ENCODE results near the gene GRB10. TPM values are rescaled to one million over a fixed set of nuclear protein-coding genes. Genes with fewer than 3 reads are reported as not detected.

GRB10 gene
- total RNA-seq, 1 donor from 2014 or later: 91.1 TPM

GRCh38 chr7:50674299-50674698 is 108.4 kb downstream of the GRB10 start:
- DNase-seq (ENCODE audit: low read depth, low spot score): no peak

GRCh38 chr7:50673096-50673495 is 109.6 kb downstream of the GRB10 start:
- DNase-seq (ENCODE audit: low read depth, low spot score): no peak

GRCh38 chr7:50672045-50672444 is 110.7 kb downstream of the GRB10 start:
- no peak for DNase-seq (ENCODE audit: low read depth, low spot score)

DNA sequence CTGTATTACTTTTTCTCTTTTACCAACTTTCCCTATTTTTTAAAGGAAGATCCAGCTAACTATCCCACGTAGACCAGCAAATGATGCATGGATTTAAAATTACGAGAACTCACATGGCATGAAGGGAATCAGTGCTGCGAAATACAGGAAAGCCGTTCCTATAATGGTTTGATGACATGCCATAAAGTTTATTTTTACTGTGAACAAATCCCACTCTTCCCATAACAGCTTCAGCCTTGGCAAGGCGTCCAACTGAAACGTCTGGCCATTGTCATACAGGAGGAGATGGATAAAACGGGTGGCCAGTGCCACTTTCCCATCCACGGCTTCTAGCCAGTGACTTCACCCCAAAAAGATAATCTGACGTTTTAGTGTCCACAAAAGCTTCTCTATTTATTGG is 111.3 kb downstream of the GRB10 start:
- DNase-seq (ENCODE audit: low read depth, low spot score): no peak

DNA sequence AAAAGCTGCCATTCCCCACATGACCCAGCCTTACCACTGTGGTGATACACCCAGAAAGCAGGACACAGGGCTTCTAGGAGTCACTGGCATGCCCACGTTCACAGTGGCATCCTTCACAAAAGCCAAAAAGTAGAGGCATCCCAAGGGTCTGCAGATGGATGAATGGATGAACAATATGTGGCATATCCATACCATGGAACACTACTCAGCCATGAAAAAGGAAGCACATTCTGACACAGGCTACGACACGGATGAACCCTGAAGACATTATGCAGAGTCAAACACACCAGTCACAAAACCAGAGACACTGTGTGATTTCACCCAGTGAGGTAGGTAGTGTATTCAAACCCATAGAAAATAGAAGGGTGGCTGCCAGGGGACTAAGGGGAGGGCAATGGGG is 112.8 kb downstream of the GRB10 start:
- DNase-seq (ENCODE audit: low read depth, low spot score): no peak

GRCh38 chr7:50667789-50668226 is 114.9 kb downstream of the GRB10 start:
- no peak for DNase-seq (ENCODE audit: low read depth, low spot score)

- no peak for DNase-seq (ENCODE audit: low read depth, low spot score)
Measured at GRCh38 chr7:50667338-50667737, 115.4 kb downstream of the GRB10 start.

DNA sequence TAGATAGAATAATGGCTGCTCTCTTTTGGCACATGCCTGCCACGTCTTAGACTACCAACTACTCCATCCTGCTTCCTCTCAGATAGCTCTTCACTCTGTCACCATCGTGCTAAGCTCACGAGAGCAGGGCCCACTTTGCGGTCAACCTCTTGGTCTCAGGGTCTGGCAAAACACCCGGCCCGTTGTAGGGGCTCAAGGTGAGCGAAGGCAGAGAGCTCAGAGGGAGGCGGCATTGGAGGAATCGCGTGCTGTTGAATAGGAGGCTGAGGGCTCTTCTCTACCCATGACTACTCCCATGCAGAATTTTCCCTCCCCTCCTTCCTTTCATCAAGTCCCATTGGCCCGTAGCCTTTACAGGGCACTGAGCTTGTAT is 116.6 kb downstream of the GRB10 start:
- DNase-seq (ENCODE audit: low read depth, low spot score): no peak

GRCh38 chr7:50665403-50666123 is 117.1 kb downstream of the GRB10 start:
- DNase-seq (ENCODE audit: low read depth, low spot score): no peak

- no peak for DNase-seq (ENCODE audit: low read depth, low spot score)
Measured at GRCh38 chr7:50664937-50665336, 117.8 kb downstream of the GRB10 start.

DNA sequence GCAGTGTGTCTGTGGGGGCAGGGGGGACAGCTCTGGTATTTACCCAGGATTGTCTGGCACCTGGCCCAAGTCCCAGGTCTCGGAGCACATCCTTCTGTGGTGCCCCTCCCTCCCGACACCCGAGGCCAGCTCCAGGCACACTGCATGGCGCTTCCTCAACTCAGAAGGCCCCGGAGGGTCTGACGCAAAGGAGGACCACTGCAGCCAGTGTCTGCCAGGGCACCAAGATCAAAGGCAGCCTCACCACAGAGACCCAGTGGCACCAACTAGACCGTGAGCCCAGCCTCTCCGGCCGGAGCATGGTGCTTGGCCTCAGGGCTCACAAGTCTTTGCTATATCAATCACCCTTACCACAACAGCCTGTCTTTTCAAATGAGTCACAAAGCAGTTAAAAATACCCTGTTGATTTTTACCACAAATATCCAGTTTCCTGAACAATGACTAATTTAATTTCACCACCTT is 118.2 kb downstream of the GRB10 start:
- DNase-seq (ENCODE audit: low read depth, low spot score): no peak

- DNase-seq (ENCODE audit: low read depth, low spot score): no peak
Measured at GRCh38 chr7:50663396-50664102, 119.1 kb downstream of the GRB10 start.

DNA sequence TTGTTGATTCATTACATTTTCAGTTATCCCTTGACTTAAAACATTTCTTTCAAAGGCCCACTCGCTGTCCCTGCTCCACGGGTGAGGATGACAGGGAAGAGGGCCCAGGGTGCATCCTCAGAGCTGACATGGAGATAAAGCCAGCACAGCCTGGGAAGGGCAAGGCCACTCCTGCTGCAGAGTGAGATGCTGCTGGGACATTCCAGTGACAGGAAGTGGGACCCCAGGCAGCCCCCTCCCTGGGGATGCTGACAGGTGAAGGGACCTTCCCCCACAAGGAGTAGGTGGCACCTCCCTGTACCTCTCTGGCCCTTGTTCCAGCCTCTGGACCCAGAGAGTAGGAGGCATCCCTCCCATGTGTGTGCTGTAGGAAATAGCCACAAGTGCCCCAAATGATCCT is 119.7 kb downstream of the GRB10 start:
- no peak for DNase-seq (ENCODE audit: low read depth, low spot score)

DNA sequence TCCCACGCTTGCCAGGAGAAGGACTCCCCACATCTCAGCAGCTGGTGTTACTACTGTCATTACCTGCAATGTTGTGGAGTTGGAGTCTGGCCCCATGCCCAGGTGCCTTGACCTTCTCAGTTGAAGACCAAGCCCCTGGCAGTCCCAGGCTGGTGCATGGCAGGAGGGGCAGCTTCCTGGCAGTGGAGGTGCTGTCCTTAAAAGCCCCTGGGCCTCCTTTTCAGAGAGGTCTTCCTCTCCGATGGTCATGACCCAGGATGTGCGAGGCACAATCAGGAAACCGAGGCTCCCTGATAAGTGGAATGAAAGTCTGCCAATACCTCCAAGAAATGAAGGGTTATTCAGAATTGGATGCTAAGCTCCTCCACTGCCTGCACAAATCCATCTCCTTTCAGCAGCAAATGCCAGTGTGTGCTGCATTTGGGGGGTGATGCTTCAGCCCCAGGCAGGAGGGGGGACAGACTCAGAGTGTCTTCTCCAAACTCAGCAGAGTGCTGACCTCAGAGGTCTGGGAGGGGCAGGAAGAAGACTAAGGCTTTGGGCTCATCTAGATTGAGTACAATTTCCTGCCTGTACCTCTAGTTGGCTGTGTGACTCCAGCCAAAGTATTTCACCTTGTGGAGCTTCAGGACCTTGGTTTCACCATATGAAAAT is 120.5 kb downstream of the GRB10 start:
- no peak for DNase-seq (ENCODE audit: low read depth, low spot score)

DNA sequence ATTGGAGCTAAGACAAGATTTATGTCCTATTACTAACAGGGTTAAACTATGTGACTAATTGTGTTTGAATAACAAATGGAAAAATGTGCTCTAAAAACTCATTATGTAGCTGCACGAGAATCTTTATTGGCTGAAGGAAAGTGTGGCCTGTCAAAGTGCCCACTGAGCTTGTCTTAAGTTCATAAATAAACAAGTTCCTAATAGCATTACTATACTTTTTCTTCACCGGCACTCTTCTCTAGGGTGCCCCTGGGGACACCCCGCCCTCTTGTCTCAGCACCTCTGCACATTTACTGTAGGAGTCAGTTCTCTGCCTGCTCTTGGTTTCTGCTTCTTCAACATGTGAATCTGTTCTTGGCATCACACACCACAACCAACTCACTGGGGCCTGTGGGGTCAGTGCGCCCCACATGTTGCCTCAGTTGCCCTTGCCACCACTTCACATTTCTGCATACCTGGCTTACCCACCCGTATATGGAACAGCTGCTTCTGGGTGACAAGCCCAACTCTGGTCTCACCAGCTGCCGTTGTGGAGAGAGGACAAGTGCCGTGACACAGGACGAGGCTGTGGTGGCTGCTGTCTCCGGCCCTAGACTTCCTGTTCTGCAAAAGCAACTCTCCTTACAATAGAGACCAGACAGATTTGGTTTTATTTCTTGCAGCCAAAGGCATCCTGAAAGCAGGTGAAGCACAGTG is 121.2 kb downstream of the GRB10 start:
- DNase-seq (ENCODE audit: low read depth, low spot score): no peak

GRCh38 chr7:50660830-50661175 is 121.9 kb downstream of the GRB10 start:
- DNase-seq (ENCODE audit: low read depth, low spot score): no peak

DNA sequence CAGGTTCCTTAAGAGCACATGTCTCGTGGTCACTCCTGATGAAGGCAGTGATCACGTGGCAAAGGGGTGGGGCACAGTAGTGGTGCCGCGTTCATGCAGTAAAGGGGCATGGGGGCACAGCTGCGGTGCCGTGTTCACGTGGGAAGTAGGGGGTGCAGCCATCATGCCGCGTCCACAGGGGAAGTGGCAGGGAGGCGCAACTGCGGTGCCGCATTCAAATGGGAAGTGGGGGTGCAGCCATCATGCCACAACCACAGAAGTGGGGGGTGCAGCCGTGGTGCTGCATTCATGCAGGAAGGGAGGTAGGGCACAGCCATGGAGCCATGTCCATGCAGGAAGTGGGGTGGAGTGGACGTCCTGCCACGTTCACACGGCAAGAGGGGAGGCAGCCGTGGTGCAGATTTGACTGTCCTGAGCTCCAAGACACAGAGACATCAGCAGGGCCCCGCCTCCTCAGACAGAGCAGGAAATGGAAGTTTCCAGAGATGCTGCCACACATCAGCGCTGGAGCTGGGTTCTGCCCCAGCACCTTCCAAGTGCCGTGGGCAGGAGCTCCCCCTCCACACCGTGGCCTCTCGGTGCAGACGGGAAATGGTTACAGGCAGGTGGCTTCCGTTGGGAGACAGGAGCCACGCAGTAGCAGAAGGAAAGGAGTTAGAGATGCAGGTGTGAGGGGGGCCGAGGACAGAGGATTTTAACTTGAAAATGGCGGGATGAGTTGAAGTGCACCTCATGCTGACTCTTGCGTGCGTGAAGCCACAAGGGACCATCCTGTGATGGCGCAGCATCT is 122.5 kb downstream of the GRB10 start:
- DNase-seq (ENCODE audit: low read depth, low spot score): no peak

DNA sequence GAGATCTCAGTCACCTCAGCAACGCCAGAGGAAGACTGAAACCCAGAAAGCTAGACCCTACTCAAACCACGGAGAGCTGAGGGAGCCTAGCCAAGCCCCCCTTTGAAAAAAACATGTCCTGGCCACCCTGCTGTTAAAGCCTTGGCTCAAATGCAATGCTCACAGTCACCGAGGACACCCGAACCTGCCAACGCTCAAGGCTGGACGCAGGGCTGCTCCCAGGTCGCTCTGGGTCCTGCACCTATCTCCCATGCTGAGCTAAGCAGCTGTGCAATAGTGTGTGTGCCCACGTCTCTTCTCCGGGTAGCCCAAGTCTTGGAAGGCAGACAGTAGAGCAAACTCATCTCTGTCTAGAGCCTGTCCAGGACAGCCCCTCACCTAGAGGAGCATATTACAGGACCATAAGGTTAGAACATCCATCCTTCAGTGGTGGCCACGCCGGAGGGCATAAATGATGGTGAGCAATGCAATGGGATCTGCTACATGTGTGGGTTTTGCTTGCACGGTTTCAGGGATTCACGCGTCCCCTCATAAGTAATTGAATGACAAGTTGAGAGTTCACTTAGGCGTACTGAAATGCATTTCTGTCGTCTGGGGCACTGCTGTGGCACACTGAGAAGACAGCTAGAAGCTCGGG is 123.2 kb downstream of the GRB10 start:
- no peak for DNase-seq (ENCODE audit: low read depth, low spot score)

DNA sequence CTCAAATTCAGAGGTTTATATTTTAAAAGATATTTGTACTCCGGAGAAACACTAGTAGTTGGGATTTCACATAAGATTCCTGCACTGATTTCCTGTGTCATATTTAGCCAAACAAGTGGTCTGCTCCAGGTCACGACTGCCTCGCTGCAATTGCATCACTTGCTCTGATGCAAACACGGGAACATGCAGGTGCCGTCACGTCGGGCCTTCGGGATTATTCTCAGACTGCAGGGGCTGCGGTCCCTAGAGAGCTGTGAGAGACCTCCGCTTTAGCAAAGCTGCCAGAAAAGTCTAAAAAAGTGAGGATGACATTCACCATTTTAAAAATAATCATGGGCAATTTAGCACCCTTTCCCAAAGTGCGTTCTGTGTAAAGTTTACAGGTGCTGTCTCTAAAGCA is 124.0 kb downstream of the GRB10 start:
- DNase-seq (ENCODE audit: low read depth, low spot score): no peak

DNA sequence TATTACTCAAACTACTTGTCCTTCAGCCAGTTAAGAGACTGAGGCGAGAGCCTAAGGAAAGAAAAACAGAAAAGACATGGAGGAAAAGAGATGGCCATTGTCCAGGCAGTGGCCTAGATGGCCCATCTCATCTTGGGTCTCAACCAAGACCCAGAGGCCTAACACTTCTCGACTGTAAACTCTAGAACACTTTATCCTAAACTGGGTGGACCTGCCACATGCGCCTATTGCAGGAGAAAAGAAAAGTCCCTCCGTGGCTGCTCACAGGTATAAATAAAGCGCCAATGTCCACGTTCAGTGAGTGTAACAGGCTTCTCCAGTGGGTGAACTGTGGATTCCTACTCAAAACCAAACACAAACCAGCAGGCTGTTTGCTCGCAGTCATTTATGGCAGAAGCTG is 124.8 kb downstream of the GRB10 start:
- no peak for DNase-seq (ENCODE audit: low read depth, low spot score)
